A673 (cell line): ENCODE measurements around the gene RUNX2.

Source experiments
- EZH2 ChIP-seq: fragments of 200-600 bp; sonication (generic); IDR thresholded peaks from 2 replicates; pipeline ENCODE4 v1.6.1; 2017; ENCODE audit warnings: borderline replicate concordance, low read depth, mild to moderate bottlenecking, mixed read lengths, antibody characterized with exemption, low read length; ENCODE audit not compliant: poor library complexity, severe bottlenecking
- TF ChIP-seq, protein P1 (sequence below): fragments of 300-800, 200-600 bp; sonication (generic); conservative IDR thresholded peaks from 2 replicates; pipeline ENCODE4 v1.5.1; 2017; ENCODE audit warnings: low read depth, mild to moderate bottlenecking, antibody characterized with exemption, low read length, moderate library complexity, mixed read lengths

- TF ChIP-seq, protein P1, sequence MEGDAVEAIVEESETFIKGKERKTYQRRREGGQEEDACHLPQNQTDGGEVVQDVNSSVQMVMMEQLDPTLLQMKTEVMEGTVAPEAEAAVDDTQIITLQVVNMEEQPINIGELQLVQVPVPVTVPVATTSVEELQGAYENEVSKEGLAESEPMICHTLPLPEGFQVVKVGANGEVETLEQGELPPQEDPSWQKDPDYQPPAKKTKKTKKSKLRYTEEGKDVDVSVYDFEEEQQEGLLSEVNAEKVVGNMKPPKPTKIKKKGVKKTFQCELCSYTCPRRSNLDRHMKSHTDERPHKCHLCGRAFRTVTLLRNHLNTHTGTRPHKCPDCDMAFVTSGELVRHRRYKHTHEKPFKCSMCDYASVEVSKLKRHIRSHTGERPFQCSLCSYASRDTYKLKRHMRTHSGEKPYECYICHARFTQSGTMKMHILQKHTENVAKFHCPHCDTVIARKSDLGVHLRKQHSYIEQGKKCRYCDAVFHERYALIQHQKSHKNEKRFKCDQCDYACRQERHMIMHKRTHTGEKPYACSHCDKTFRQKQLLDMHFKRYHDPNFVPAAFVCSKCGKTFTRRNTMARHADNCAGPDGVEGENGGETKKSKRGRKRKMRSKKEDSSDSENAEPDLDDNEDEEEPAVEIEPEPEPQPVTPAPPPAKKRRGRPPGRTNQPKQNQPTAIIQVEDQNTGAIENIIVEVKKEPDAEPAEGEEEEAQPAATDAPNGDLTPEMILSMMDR, result no peak
- no peak for TF ChIP-seq EZH2
Observed at GRCh38 chr6:45377043-45377553, 49.0 kb downstream of the RUNX2 start.
